GM15510 (cell line): ENCODE data around the gene NEK10.

ENCODE experiments used
- POLR2A ChIP-seq: IDR thresholded peaks from 3 replicates; pipeline ENCODE4 v1.6.1; 2011; ENCODE audit warnings: borderline replicate concordance; ENCODE audit not compliant: insufficient read length; ENCODE audit errors: extremely low read depth

Gene NEK10

GRCh38 chr3:27089068-27089467 lies 280.1 kb downstream of the NEK10 start:
- TF ChIP-seq POLR2A, result no peak

DNA sequence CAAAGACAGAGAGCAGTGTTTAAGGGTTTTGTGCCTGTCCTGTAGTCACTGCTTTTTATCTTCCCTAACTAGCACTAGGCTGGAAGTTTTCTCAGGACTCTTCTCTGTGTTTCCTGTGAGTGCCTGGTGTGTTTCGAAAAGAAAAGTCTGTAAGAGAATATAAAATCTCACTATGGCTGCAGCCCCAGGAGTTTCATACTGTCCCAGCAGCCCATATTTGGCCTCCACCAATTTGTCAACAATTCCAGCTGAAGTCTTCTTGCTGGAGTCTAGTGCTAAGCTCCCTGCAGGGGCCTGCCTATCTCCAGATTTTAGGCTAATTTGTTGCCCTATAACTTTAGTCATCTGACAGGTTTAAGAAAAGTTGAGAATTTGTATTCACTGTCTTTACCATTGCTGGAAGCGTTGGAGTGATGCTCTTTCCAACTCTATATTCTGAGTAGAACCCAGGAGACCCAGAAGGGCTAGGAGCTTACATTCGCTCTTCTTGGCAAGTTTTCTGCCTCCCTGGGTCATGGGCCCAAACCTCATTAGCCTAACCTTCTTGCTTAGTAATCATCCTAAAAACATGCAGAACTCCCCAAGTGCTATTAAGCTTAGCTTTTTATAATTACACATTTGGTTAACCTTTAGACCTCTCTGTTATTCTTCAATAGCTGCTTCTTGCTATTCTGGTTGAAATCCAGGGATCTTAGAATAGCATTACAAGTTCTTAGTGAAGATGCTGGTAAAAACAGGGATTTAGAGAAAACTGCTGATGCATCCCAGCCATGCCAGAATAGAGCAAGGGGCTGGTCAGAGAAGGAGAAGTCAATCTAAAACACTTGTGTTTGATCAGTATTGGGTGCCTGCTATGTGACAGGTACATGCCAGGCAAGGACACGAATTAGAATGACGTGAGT lies 283.1 kb downstream of the NEK10 start:
- TF ChIP-seq POLR2A, result no peak

- no peak for TF ChIP-seq POLR2A
These were observed 287.1 kb downstream of the NEK10 start for GRCh38 chr3:27081992-27082607.

- no peak for TF ChIP-seq POLR2A
These were observed 287.6 kb downstream of the NEK10 start for GRCh38 chr3:27081566-27081965.

GRCh38 chr3:27080258-27080525 lies 289.0 kb downstream of the NEK10 start:
- TF ChIP-seq POLR2A, result no peak

GRCh38 chr3:27079427-27080257 lies 289.5 kb downstream of the NEK10 start:
- TF ChIP-seq POLR2A, result no peak

- TF ChIP-seq POLR2A, result no peak
These were observed 290.8 kb downstream of the NEK10 start for GRCh38 chr3:27078246-27078913.

- TF ChIP-seq POLR2A, result no peak
These were observed 292.2 kb downstream of the NEK10 start for GRCh38 chr3:27076815-27077630.

DNA sequence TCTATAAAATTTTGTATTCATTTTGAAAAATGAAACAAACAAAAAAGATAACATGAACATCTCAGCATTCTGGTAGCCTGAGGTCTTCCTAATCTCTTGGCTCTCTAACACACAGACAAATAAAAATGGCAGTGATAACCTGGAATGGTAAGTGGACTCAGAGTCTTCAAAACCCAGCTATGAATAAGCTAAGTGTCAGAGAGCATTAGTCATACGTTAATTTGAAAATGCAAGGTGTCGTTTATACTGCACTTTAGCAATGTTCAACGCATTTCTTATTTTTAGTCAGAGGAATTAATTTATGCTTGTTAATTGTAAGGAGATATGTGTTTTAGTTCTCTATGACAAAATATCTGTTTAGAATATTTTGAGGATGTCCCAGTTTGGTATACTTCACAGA lies 294.3 kb downstream of the NEK10 start:
- no peak for TF ChIP-seq POLR2A

DNA sequence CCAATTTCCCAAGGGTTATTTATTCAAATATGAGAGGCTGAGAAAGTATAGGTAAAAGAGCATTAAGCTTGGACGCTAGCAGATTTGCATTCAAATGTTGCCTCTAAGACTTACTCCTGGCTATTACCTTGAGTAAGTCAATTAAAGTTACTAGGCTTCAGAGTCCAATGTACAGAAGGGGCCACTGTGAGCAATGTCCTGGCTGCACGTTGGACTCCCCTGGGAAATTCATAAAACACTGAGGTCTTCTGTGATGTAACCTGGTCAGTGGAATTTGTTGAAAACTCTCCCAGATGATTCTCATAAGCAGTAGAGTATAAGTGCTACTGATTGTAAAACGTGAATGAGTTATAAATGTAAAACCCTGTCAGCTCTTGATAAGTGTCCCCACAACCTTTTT lies 295.3 kb downstream of the NEK10 start:
- TF ChIP-seq POLR2A, result no peak

- TF ChIP-seq POLR2A, result no peak
These were observed 296.2 kb downstream of the NEK10 start for GRCh38 chr3:27072810-27073651.

DNA sequence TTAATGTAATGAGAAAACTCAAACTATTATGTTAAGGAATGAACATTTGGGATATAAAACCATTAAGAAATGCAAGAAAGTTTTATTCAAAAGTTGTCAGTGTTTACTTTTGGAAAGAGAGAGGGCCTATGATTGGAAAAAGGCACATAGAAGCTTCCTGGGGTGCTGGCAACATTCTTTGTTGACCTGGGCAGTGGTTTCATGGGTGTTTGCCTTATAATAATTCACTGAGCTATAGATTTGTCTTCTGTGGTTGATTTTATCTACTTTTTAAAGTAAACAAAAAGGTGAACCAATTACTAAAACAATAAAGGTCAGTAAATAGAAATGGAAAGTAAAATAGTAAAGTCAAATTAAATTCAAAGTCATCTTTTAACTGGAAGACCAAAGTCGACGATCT lies 308.8 kb downstream of the NEK10 start:
- no peak for TF ChIP-seq POLR2A
